Measurements from ENCODE around the gene FGF1.
"Not testable (repeated sequence)": the region's sequence is repeated elsewhere in the genome, so short reads cannot be mapped to it uniquely, and the experiment has no call there.

The FGF1 gene

DNA sequence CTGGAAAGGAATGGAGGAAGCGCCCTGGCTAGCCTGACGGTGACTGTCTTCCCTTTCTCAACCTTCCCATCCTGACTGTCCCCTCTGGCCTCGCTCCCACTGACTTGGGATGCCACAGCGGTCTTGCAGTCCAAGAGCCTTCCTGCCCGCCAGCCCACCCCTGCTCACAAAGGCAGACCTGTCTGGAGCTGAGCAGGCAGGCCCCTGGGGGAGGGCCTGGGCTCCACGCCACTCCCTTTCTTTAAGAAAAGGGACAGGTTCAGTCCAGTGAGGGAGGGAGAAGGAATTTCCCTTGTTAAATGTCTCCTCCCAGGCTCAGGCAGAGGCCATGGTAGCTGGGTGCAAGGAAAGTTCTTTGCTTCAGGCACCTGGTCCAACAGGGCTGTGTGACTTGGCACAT is 18.1 kb downstream of the FGF1 start:
- no peak for DNase-seq

DNA sequence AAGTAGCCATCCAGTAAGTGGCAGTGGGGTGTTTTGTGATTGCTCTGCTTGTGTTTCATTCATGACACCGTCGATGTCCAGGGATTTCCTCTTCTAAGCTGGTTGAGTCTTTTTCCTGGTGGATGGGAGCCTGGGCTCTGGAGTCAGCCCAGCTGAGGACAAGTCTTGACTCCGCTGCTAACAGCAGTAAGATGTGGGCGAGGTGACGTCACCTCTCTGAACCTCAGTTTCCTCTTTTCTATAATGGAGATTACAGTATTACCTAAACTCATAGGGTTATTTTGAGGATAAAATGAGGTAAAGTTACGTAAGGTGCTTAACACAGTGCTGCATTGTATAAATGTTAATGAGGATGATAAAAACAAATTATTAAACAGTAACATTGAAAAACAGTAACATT is 21.3 kb downstream of the FGF1 start:
- no peak for DNase-seq

DNA sequence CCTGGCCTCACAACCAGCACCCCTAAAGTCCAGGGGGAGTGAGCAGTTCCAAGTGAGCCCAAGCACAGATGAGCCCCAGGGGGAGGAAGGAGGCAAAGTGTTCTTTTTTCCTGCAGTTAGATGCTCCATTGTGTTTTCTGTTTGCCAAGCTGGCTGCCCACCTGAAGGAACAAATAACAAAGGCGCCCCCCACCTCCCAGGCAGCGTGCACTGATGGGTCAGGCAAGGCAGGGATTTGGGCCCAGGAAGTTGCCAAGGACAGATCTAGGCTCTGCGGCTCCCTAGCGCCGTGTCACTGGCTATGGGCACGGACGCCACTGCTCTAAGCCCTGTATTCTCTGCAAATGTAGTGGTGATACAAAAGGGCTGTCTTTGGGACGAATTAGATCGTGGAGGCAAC is 21.8 kb downstream of the FGF1 start:
- DNase-seq = no peak

GRCh38 chr5:142663246-142663645 is 22.6 kb downstream of the FGF1 start:
- DNase-seq = no peak

DNA sequence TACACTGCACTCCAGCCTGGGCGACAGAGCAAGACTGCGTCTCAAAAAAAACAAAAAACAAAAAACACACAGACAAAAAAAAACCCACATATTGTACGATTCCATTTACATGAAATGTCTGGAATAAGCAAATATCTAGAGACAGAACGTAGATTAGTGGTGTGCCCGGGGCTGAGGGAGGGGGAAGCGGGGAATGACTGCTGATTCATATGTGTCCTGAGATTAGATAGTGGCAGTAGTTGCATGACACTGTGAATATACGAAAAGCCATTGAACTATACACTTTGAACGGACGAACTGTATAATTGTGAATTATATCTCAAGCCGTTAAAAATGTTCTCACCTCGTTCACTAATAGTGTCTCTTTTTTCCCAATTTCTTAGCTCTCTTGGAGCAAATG is 23.9 kb downstream of the FGF1 start:
- no peak for DNase-seq

GRCh38 chr5:142661143-142661542 is 24.7 kb downstream of the FGF1 start:
- DNase-seq = no peak

GRCh38 chr5:142660731-142661130 is 25.2 kb downstream of the FGF1 start:
- no peak for DNase-seq

- DNase-seq = no peak
Observed at GRCh38 chr5:142660196-142660595, 25.7 kb downstream of the FGF1 start.

DNA sequence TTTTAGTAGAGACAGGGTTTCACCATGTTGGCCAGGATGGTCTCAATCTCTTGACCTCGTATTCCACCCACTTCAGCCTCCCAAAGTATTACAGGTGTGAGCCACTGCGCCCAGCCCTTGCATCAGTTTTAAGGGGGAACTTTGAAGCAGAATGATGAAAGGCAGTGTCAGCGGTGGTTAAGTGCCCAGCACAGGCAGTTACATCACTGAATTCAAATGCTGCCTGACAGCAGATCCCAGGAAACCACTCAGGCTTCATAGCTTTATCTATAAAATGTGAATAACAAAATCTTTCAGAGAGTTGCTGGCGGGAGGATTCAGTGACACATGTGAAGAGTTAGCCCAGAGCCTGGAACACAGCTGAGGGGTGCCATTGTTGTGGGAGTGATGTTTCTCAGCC is 26.5 kb downstream of the FGF1 start:
- no peak for DNase-seq

GRCh38 chr5:142658278-142658677 is 27.6 kb downstream of the FGF1 start:
- DNase-seq = no peak

DNA sequence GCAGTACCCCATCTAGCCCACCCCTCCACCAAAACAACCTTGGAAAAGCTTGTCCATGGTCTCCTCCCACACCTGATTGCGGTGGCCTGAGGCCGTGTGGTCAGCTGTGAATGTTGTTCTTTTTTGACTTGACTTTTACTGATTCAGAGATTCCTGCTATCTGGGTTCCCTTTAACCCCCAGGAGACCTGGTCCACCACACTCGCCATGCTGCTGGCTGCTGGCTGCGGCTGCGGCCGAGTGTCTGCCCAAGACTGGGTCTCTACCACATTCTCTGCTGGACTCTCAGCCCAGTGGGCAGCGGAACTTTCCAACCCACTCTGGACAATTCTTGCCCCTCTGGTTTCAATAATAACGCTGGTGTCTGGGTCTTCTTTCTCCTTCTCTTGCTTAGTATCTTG is 28.4 kb downstream of the FGF1 start:
- DNase-seq = no peak

DNA sequence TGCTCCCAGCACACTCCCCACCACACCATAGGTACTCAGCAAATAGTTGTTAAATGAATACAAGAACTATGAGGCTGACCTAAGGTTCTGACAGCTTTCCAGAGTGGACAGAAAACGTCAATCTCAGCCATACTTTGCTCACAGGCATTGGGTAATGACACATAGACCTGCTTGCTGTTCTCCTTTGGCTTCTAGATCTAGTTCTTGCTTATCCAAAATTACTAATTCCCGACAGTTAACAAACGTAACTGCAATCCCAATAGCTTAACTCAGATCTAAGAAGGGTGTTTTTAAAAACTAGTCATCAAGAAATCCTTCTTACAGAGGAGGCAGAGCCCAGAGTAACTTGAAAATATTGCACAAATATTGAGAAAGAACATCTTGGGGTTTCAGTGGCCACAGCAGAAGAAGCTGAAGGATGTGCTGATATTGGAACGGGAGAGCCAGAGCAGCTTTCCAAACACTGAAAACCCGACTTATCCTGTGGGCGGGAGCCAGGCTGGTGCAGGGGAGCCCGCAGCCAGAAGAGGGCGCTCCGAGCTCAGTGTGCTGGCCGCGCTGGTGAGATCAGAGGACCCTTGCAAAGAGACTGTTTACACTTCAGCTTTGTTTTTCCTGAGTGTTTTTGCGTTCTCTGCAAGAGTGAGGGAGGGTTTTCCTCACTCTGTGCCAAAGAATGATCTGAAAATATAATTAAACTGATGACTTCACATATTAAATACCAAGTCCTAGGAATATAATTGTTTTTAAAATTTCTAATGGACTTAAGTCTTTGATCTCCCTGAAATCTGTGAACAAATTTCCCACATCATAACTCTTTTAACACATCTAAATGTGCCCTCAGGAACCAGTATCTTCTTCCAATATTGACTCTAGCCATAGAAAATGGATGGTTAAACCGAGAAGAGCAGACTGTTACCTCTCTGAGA is 30.3 kb downstream of the FGF1 start:
- peak; percentile 67 for DNase-seq

DNA sequence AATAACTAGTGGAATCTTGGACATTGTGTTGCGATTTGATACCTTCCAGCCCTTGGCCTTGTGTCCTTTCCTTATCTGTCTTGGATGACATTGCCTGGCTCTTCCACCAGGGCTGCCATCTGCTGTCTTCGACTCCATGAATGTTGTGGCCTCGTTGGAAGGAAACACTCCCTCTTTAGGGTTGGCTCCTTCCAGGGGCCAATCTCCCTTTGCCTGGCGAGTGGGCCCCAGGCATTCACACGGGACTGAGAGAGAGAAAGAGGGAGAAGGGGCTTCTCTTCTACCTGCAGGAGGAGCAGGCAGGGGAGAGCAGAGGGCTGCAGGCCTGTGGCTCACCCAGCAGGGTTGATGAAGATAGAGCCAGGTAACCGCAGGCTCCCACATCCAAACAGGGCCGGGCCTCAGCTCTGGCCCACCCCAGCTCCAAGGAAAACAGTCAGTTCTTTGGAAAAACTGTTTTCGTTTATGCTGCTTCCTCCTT is 31.3 kb downstream of the FGF1 start:
- no peak for DNase-seq

DNA sequence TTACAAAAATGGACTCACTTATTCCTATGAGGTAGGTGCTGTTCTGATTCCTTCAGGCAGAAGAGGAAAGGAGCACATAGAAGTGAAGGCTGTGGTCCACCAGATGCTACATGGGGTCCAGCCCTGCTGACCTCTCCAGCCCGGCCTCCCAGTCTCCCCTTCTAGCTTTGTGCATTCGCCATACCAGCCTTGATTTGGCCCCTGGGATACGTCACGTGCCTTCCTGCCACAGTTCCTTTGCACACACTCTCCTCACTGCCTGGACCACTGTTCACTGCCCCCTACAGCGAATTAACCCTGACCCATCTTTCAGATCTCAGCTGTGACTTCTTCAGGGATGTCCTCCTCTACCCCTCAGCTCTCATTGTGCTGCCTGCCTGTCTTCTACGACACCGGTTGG is 32.6 kb downstream of the FGF1 start:
- DNase-seq = no peak

DNA sequence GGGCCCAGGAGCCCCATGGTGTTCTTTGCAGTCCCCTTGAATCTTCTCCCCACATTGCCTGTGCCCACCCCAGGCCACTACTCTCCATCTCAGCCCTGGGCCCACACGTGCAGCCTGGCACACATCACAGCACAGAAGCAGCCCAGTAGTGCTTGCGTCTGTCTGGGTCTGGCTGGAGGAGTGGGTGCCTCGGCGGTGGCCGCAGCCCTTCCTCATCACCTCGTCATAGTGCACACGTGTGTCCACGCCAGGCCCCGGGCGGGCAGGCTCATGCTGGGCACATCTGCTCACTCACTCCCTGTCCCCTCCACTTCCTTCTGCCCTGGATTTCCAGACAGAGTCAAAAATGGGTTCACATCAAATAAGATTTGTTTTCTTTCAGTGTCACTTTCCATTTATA is 33.3 kb downstream of the FGF1 start:
- no peak for DNase-seq

GRCh38 chr5:142650881-142651280 is 35.0 kb downstream of the FGF1 start:
- no peak for DNase-seq

- no peak for DNase-seq
Observed at GRCh38 chr5:142650060-142650459, 35.8 kb downstream of the FGF1 start.

GRCh38 chr5:142648108-142648507 is 37.8 kb downstream of the FGF1 start:
- DNase-seq = not testable (repeated sequence)

- DNase-seq = no peak
Observed at GRCh38 chr5:142645456-142645855, 40.4 kb downstream of the FGF1 start.

- DNase-seq = no peak
Observed at GRCh38 chr5:142644640-142645361, 41.1 kb downstream of the FGF1 start.

DNA sequence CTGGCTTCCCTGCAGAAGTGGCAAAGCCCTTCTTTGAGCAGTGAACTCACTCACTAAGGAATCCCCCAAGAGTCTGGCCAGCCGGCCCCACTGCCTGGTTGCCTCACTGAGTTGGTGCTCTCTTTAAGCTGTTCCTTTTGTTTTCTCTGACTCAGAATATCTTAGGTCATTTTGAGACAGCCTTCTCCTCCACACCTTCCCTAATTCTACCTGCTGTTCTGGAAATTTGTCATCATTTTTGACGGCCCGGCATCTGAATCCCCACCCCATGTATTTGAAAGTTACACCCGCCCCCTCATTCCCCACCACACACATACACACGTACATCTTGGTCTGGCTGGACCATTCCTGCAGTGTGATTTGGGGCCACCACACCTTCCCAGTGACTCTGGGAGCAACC is 41.8 kb downstream of the FGF1 start:
- no peak for DNase-seq

DNA sequence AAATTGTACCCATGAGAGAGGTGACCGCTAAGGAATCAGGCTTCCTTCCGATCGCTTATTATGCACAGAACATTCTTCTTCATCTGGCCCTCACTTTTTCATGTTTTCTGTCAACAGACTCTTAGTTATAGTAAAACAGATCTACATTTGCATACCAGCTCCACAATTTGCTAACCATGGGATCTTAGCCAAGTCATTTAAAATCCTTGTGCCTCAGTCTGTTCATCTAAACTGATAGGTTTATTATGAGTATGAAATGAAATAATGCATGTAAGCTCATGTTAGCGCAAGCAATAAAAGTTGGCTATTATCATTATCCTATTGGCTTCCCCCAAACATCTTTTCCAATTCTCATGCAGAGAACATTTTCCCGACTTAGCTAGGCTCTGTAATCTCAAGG is 42.3 kb downstream of the FGF1 start:
- no peak for DNase-seq

DNA sequence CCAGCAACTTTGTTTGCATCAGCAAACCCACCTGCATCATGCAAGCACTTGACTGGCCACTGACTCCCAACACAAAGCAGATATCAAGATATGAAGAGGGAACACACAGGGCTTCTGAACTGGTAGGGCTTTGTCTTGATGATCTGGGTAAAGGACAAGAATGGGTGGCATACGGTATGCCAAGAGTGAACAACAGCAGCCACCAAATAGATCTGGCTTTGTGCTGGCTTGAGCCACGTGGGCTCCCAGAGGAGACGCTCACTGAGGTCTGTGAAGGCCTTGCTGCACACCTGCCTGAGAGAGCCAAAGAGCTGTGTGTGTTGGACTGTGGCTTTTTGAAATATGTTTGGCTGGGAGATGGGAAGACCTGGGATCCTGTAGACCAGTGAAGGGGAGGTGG is 43.5 kb downstream of the FGF1 start:
- DNase-seq = no peak

- no peak for DNase-seq
Observed at GRCh38 chr5:142641711-142642110, 44.2 kb downstream of the FGF1 start.
